PFSK-1 (cell line): Measurements from ENCODE around the gene PFKP.

Source experiments
- REST ChIP-seq, 2 experiments: IDR thresholded peaks; 2 replicates each; pipeline versions ENCODE4 v1.6.1 to v1.8.0; 2011 to 2012; ENCODE audit warnings: low read depth in 2 of 2, low read length in 2 of 2, control low read depth in 1 of 2, inconsistent platforms in 1 of 2, mild to moderate bottlenecking in 1 of 2, moderate library complexity in 1 of 2; ENCODE audit not compliant: insufficient read depth in 1 of 2
- SIN3A ChIP-seq: IDR thresholded peaks from 2 replicates; pipeline ENCODE4 v1.6.1; 2012; ENCODE audit warnings: mild to moderate bottlenecking, low read length, moderate library complexity, borderline replicate concordance; ENCODE audit not compliant: insufficient read depth
- TAF1 ChIP-seq: IDR thresholded peaks from 2 replicates; pipeline ENCODE4 v1.6.1; 2012; ENCODE audit warnings: low read length, control low read depth, borderline replicate concordance; ENCODE audit not compliant: insufficient read depth

GRCh38 chr10:3145366-3145765, 78.0 kb downstream of the PFKP start:
- TF ChIP-seq TAF1 (no peak), SIN3A (no peak), REST (IDR thresholded peaks at IDR 0.05; ENCODE audit: insufficient read depth in 1 of 2, low read depth in 2 of 2, low read length in 2 of 2) (no peak)
